HepG2 (cell line): ENCODE results near the gene LDLRAD4. TPM values are rescaled to one million over a fixed set of nuclear protein-coding genes. Genes with fewer than 3 reads are reported as not detected.

Experiments
- ATAC-seq: fragments of 200-7000 bp; cut with Tn5 transposase; 3 replicates; pipeline ENCODE4 v1.9.1; 2020; ENCODE audit warnings: mild to moderate bottlenecking, moderate library complexity
- BruUV-seq: library from RNA; stranded (reverse); fragments of 400-500 nt; replicated peaks from 2 replicates; lab custom pipeline; 2021; lab: Mats Ljungman, UMichigan
- CTCF ChIA-PET: fragments of 300-600 bp; formaldehyde crosslinking; extraction: SDS; loops from one replicate; lab custom pipeline; 2021; ENCODE audit warnings: low total read pairs, inconsistent platforms, low intra/inter-chr PET ratio; lab: Yijun Ruan, JAX
- POLR2A ChIA-PET: fragments of 350-600 bp; sonication (Branson Sonifier 250); formaldehyde crosslinking; loops from one replicate; lab custom pipeline; 2020; ENCODE audit warnings: antibody characterized with exemption, inconsistent platforms; lab: Yijun Ruan, JAX
- DNase-seq: peaks from one replicate; pipeline ENCODE4 v3.0.0-alpha.2; 2015; ENCODE audit warnings: low spot score
- FAIRE-seq: peaks from 3 replicates; lab custom pipeline; 2011; peaks lifted over from hg19 to GRCh38; lab: Jason Lieb, UNC
- H2AFZ ChIP-seq: one replicate; pipeline ENCODE4 v1.6.1; 2011; ENCODE audit warnings: low read length, inconsistent platforms
- H3K27ac ChIP-seq: fragments of 300-600 bp; 3 replicates; pipeline ENCODE4 v1.8.0; 2011; ENCODE audit warnings: mixed run types, mild to moderate bottlenecking, mixed read lengths, low read length, inconsistent platforms; ENCODE audit not compliant: insufficient read depth; ENCODE audit errors: extremely low read length
- H3K27me3 ChIP-seq, 2 experiments: fragments of 200-600 bp in 1 of 2; 2 replicates in 1 of 2; 3 replicates in 1 of 2; pipeline versions ENCODE4 v1.6.0 to v1.8.0; 2011; ENCODE audit warnings: low read length in 2 of 2, mild to moderate bottlenecking in 2 of 2, moderate library complexity in 2 of 2, inconsistent platforms in 1 of 2; ENCODE audit not compliant: insufficient read depth in 2 of 2, control insufficient read depth in 1 of 2
- H3K36me3 ChIP-seq, 2 experiments: fragments of 200-600 bp in 1 of 2; replicated peaks in 1 of 2; 2 replicates in 1 of 2; 3 replicates in 1 of 2; pipeline versions ENCODE4 v1.5.1 to v1.8.0; 2011; ENCODE audit warnings: low read length in 2 of 2, inconsistent platforms in 1 of 2; ENCODE audit not compliant: insufficient read depth in 2 of 2, control insufficient read depth in 1 of 2
- H3K4me1 ChIP-seq: 2 replicates; pipeline ENCODE4 v1.5.1; 2012; ENCODE audit warnings: low read length, inconsistent platforms; ENCODE audit not compliant: insufficient read depth
- H3K4me2 ChIP-seq: 2 replicates; pipeline ENCODE4 v1.6.0; 2011; ENCODE audit warnings: low read depth, low read length, inconsistent platforms
- H3K4me3 ChIP-seq, 3 experiments: fragments of 200-600 bp in 1 of 3; sonication (generic), shearing (Covaris generic) in 1 of 3; replicated peaks in 1 of 3; 2 replicates each; pipeline ENCODE4 v1.5.1; 2011 to 2016; ENCODE audit warnings: low read length in 3 of 3, inconsistent platforms in 2 of 3, low read depth in 2 of 3, mild to moderate bottlenecking in 2 of 3, control low read depth in 1 of 3, mixed read lengths in 1 of 3; ENCODE audit not compliant: insufficient read depth in 1 of 3
- H3K79me2 ChIP-seq: one replicate; pipeline ENCODE4 v1.6.1; 2011; ENCODE audit warnings: low read length, inconsistent platforms; ENCODE audit not compliant: insufficient read depth
- H3K9ac ChIP-seq: 2 replicates; pipeline ENCODE4 v1.6.0; 2011; ENCODE audit warnings: mild to moderate bottlenecking, low read depth, low read length, inconsistent platforms; ENCODE audit not compliant: insufficient read depth
- H3K9me3 ChIP-seq: 2 replicates; pipeline ENCODE4 v1.5.1; 2012; ENCODE audit warnings: mild to moderate bottlenecking, low read length
- H4K20me1 ChIP-seq: 2 replicates; pipeline ENCODE4 v1.6.0; 2011; ENCODE audit warnings: inconsistent platforms, mild to moderate bottlenecking, low read length, moderate library complexity; ENCODE audit not compliant: insufficient read depth
- ATF3 ChIP-seq: sonication (generic); formaldehyde crosslinking; IDR thresholded peaks from 2 replicates; pipeline ENCODE4 v1.4.0; 2020; ENCODE audit warnings: missing genetic modification reagents
- FOSL1 ChIP-seq: sonication (generic); formaldehyde crosslinking; IDR thresholded peaks from 2 replicates; pipeline ENCODE4 v1.9.0; 2021; ENCODE audit warnings: missing genetic modification reagents, borderline replicate concordance
- FOXP4 ChIP-seq: sonication (generic); formaldehyde crosslinking; IDR thresholded peaks from 2 replicates; pipeline ENCODE4 v1.4.0; 2020; ENCODE audit warnings: missing genetic modification reagents
- GZF1 ChIP-seq: sonication (generic); formaldehyde crosslinking; IDR thresholded peaks from 2 replicates; pipeline ENCODE4 v1.5.1; 2020; ENCODE audit warnings: mild to moderate bottlenecking, missing genetic modification reagents
- HNF1B ChIP-seq: sonication (generic); formaldehyde crosslinking; IDR thresholded peaks from 2 replicates; pipeline ENCODE4 v1.5.1; 2020; ENCODE audit warnings: mild to moderate bottlenecking, moderate library complexity, missing genetic modification reagents
- NONO ChIP-seq, 2 experiments: fragments of 450-650 bp in 1 of 2; sonication (generic) in 1 of 2; formaldehyde crosslinking in 1 of 2; IDR thresholded peaks in 1 of 2; conservative IDR thresholded peaks in 1 of 2; 2 replicates each; pipeline versions ENCODE4 v1.6.1 to v1.8.0; 2017 to 2022; ENCODE audit warnings: mild to moderate bottlenecking in 1 of 2, missing genetic modification reagents in 1 of 2, moderate library complexity in 1 of 2
- RAD51 ChIP-seq: fragments of 450-650 bp; IDR thresholded peaks from 2 replicates; pipeline ENCODE4 v1.6.1; 2016; ENCODE audit warnings: borderline replicate concordance
- RFX1 ChIP-seq: fragments of 450-650 bp; IDR thresholded peaks from 2 replicates; pipeline ENCODE4 v1.6.1; 2017
- ZBTB43 ChIP-seq: sonication (generic); formaldehyde crosslinking; conservative IDR thresholded peaks from 2 replicates; pipeline ENCODE4 v1.4.0; 2020; ENCODE audit warnings: missing genetic modification reagents
- ZC3H13 ChIP-seq: sonication (generic); formaldehyde crosslinking; IDR thresholded peaks from 2 replicates; pipeline ENCODE4 v1.8.1; 2023; ENCODE audit warnings: mild to moderate bottlenecking, missing genetic modification reagents, moderate library complexity
- ZFP90 ChIP-seq: sonication (generic); formaldehyde crosslinking; IDR thresholded peaks from 2 replicates; pipeline ENCODE4 v1.8.0; 2022; ENCODE audit warnings: missing genetic modification reagents, mild to moderate bottlenecking, inconsistent platforms, borderline replicate concordance
- ZNF230 ChIP-seq: sonication (generic); formaldehyde crosslinking; IDR thresholded peaks from 2 replicates; pipeline ENCODE4 v1.4.0; 2020; ENCODE audit warnings: mild to moderate bottlenecking, missing genetic modification reagents
- ZNF451 ChIP-seq: sonication (generic); formaldehyde crosslinking; IDR thresholded peaks from 2 replicates; pipeline ENCODE4 v1.5.0; 2020; ENCODE audit warnings: mild to moderate bottlenecking, missing genetic modification reagents
- ZNF746 ChIP-seq: sonication (generic); formaldehyde crosslinking; IDR thresholded peaks from 2 replicates; pipeline ENCODE4 v1.8.0; 2022; ENCODE audit warnings: mild to moderate bottlenecking, missing genetic modification reagents
- WGBS: methylation state at CpG from one replicate; pipeline ENCODE4 v1.1.6; 2017; ENCODE audit warnings: low lambda C conversion rate; 5-methylcytosine and 5-hydroxymethylcytosine counted together
- in situ Hi-C: cut with HindIII; loops from 2 replicates; pipeline ENCODE4 v1.10.0; 2017; ENCODE audit warnings: low pct_unique_long_range_greater_than_20kb; ENCODE audit not compliant: extremely low pct_ligation_motif_present
- intact Hi-C: fragments of 100-400 bp; cut with micrococcal nuclease; formaldehyde crosslinking; loops from one replicate; pipeline ENCODE4 v1.10.0; 2022; ENCODE audit not compliant: unreplicated experiment
- polyA plus RNA-seq, 8 experiments: library from polyadenylated mRNA; depleted of rRNA in 3 of 8; stranded (reverse) in 7 of 8; unstranded in 1 of 8; fragments of >200 nt; fragmentation: Illumina TruSeq in 4 of 8; extraction: Trizol in 4 of 8; gene quantifications; 2 replicates each; pipeline versions ENCODE4 v1.2.1 to v1.2.3, GENCODE V29; 2011 to 2016; ENCODE audit warnings: low read depth in 4 of 8, missing spikeins in 1 of 8, mixed read lengths in 1 of 8; ENCODE audit not compliant: insufficient read depth in 1 of 8
- total RNA-seq, 5 experiments: library from RNA; depleted of rRNA; stranded (reverse); fragments of >200 nt; fragmentation: Illumina TruSeq; extraction: Trizol; gene quantifications; 2 replicates each; pipeline ENCODE4 v1.2.3, GENCODE V29; 2016; ENCODE audit warnings: low read depth in 1 of 5

Gene LDLRAD4
- total and polyA plus RNA-seq, 2 of the 13 experiments (the other 11 are each of a cell fraction or from before 2014, with no cell fraction given), result 13.6 to 20.9 TPM

GRCh38 chr18:13265008-13265910, 46.7 kb downstream of the LDLRAD4 start (continued):
- TF ChIP-seq ZNF451 (CRISPR knock-in tag) (no peak), ZC3H13 (CRISPR knock-in tag) (no peak)

GRCh38 chr18:13265911-13266217, 47.3 kb downstream of the LDLRAD4 start:
- in situ Hi-C loops, result no loop called here
- TF ChIP-seq ZBTB43 (CRISPR knock-in tag), result no peak
- TF ChIP-seq ZFP90, result no peak
- TF ChIP-seq NONO (IDR thresholded peaks at IDR 0.05), result no peak
- TF ChIP-seq NONO (CRISPR knock-in tag; conservative IDR thresholded peaks at IDR 0.05), result no peak
- TF ChIP-seq GZF1 (CRISPR knock-in tag), result no peak
- no peak for TF ChIP-seq FOSL1
- TF ChIP-seq ZNF230, result no peak
- no peak for TF ChIP-seq FOXP4 (CRISPR knock-in tag)
- no peak for TF ChIP-seq ZNF746 (CRISPR knock-in tag)
- TF ChIP-seq HNF1B, result no peak
- TF ChIP-seq RFX1, result no peak
- no peak for TF ChIP-seq RAD51
- no peak for TF ChIP-seq ATF3 (CRISPR knock-in tag)

More at GRCh38 chr18:13265911-13266217, 47.3 kb downstream of the LDLRAD4 start:
- WGBS, result 88% methylated on average over 9 of the region's 9 CpGs
- FAIRE-seq (no peak), DNase-seq (no peak), ATAC-seq (no peak)
- H3K79me2 ChIP-seq, result no peaks in the 10 kb centered on the region
- no TSS peak for BruUV-seq
- H3K9me3 ChIP-seq, result no peaks in the 10 kb centered on the region
- intact Hi-C loops, result no loop called here
- ChIA-PET POLR2A (no interaction called here), CTCF (no interaction called here)
- no peak overlapping the region for H3K27ac ChIP-seq
- 0 out of 2 replicates have a peak, but pooled peaks cover 3% of the 10 kb centered on the region for H4K20me1 ChIP-seq
- H3K27me3 ChIP-seq, result no peaks in the 10 kb centered on the region
- peaks cover 12% of the 10 kb centered on the region for H3K4me1 ChIP-seq
- no peak overlapping the region for H2AFZ ChIP-seq
- no peak overlapping the region for H3K9ac ChIP-seq
- H3K4me3 ChIP-seq, result no peak overlapping the region
- H3K36me3 ChIP-seq, result no peaks in the 10 kb centered on the region
- H3K4me2 ChIP-seq, result no peak overlapping the region
